NCI-H510A treated with DMSO at 0.1 percent for 48 hours (cell line): Measurements from ENCODE around the gene GTF2IRD1.
"Not testable (repeated sequence)": the region's sequence is repeated elsewhere in the genome, so short reads cannot be mapped to it uniquely, and the experiment has no call there.

Experiments used
- DNase-seq: peaks from one replicate; lab custom pipeline; 2025; lab: John Stamatoyannopoulos, UW

Gene GTF2IRD1

GRCh38 chr7:74467876-74468275 lies 14.2 kb downstream of the GTF2IRD1 start:
- DNase-seq: no peak

- DNase-seq: no peak
These were observed 16.8 kb downstream of the GTF2IRD1 start for GRCh38 chr7:74470504-74470903.

GRCh38 chr7:74473116-74473515 lies 19.4 kb downstream of the GTF2IRD1 start:
- DNase-seq: no peak

- DNase-seq: no peak
These were observed 20.7 kb downstream of the GTF2IRD1 start for GRCh38 chr7:74474271-74474865.

DNA sequence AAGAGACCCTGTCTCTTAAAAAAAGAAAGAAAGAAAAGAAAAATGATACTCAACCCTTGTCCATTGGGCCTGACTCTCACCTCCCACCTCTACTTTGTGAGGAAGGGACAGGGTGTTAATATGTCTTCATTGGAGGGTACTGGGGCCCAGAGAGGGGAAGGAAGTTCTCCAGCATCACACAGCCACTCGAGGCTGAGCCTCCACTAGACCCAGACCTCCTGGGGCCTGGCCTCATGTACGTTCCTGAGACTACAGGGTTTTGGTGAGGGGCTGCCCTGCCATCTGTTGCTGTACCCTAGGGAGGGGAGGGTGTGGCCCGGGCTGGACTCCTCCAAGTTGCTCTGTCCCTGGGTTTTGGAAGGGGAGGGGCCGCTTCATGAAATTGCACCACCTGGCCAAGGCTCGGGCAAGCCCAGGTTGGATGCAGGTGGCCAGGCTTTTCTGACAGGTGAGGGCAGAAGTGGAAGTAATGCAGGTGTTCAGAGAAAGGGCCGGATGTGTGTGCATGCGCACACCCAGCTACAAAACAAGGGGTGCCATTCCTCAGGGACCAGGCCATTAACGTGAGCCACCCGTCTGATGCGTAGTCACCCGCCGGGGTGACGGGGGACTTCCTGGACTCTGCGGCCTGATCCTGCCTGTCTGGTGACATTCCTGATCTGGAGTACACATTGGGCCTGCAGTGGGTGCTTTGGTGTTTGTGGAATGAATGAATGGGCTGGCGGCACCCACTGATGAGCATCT lies 21.7 kb downstream of the GTF2IRD1 start:
- peak; percentile 75 for DNase-seq

DNA sequence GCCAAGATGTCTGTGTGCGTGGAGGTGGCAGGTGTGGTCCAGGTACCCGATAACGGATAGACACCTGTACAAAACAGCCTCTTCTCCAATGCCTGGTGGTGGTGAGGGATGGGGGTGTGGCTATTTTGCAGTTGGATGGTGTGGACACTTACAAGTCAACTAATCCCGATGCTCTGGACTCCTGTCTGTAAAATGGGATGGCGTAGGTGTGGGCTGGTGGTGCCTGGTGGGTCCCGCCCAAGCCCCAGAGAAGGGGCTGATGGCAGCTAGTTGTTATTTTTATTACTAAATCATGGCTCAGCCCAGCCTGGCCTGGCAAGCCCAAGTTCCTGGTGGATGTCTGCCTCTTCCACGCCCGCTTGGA lies 22.3 kb downstream of the GTF2IRD1 start:
- peak; percentile 68 for DNase-seq

DNA sequence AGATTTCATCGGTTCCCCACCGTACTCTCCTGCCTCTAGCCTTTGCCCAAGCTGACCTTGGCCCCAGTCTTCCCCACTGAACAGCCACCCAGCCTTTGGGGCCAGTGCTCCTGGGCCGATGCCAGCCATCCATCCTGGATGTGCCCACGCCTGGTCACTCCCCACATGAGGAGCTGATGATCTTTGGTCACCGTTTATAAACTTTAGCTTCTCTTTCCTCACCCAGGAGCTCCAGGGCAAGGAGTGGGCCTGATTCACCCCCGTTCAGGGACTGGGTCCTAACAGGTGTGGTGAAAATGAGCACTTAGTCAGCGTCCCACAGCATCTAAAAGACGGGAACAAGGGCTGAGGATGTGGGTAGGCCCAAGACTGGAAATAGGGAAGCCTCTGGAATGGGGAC lies 22.9 kb downstream of the GTF2IRD1 start:
- no peak for DNase-seq

GRCh38 chr7:74478671-74479065 lies 25.0 kb downstream of the GTF2IRD1 start:
- no peak for DNase-seq

DNA sequence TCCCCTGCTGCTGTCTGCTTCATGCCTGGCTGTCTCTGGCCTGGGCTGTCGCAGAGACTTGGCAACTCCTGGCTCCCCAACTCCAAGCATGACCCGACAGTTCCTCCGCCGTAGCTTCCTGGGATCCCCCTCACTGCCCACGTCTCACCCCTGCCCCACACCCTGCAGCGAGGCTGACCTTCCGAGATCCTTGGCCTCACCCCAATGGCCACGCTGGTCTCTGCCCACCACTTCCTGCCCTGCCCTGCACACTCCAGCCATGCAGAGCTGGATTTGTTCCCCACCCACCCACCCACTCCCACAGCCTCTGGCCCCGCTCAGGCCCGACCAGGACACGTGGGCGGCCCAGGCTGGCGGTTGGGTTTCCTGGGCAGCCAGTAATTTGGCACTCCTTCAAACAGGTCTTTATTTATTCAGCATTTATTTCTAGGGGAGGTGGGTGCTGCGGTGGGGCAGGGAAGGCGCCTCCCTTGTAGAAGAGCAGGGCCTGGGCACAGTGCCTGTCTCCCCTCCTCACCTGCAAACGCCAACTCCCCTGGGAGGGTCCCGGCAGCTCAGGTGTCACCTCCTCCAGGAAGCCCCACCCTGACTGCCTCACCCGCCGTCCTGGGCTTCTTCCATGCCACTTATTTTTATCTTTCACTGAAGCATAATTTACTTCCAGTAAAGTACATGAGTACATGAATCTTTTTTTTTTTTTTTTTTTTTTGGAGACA lies 25.5 kb downstream of the GTF2IRD1 start:
- DNase-seq: peak; percentile 42

DNA sequence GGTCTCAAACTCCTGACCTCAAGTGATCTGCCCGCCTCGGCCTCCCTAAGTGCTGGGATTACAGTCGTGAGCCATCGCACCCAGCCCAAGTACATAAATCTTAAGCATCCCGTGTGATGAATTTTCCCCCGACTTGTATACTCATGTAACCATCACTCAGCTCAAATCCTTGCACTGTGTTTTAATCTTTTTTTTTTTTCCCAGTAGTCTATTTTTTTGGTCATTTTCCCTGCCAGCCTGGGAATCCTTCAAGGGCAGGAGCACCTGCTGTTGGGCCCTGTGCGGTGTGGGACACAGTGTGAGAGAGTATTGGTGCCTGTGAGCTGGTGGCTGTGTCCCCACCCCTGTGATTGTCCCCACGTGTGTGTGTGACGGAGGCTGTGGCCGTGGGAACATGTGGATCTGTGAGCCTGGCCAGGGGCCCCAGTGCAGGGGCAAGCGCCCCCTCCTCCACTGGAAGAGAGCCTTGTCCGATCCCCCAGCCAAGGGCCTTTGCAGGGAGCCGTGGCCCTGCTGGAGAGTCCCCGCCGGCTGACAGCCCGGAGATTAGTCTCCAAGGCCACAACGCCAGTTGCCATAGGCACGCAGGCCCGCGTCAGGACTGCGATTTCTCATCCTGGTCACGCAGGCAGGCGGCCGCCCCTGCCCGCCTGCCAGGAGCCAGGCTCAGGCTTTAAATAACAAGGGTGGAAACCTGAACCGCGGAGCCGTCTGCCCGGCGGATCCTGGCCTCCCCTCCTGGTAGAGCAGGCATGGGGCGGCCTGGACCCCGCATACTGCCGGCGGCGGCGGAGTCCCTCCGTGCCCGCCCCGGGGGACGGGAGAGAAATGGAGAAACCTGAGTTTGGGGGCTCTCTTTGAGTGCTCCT lies 26.5 kb downstream of the GTF2IRD1 start:
- DNase-seq: peak; percentile 39

- no peak for DNase-seq
These were observed 27.2 kb downstream of the GTF2IRD1 start for GRCh38 chr7:74480861-74481417.

- no peak for DNase-seq
These were observed 27.9 kb downstream of the GTF2IRD1 start for GRCh38 chr7:74481458-74482196.

GRCh38 chr7:74482197-74482467 lies 28.4 kb downstream of the GTF2IRD1 start:
- no peak for DNase-seq

GRCh38 chr7:74482629-74483401 lies 29.1 kb downstream of the GTF2IRD1 start:
- DNase-seq: no peak

DNA sequence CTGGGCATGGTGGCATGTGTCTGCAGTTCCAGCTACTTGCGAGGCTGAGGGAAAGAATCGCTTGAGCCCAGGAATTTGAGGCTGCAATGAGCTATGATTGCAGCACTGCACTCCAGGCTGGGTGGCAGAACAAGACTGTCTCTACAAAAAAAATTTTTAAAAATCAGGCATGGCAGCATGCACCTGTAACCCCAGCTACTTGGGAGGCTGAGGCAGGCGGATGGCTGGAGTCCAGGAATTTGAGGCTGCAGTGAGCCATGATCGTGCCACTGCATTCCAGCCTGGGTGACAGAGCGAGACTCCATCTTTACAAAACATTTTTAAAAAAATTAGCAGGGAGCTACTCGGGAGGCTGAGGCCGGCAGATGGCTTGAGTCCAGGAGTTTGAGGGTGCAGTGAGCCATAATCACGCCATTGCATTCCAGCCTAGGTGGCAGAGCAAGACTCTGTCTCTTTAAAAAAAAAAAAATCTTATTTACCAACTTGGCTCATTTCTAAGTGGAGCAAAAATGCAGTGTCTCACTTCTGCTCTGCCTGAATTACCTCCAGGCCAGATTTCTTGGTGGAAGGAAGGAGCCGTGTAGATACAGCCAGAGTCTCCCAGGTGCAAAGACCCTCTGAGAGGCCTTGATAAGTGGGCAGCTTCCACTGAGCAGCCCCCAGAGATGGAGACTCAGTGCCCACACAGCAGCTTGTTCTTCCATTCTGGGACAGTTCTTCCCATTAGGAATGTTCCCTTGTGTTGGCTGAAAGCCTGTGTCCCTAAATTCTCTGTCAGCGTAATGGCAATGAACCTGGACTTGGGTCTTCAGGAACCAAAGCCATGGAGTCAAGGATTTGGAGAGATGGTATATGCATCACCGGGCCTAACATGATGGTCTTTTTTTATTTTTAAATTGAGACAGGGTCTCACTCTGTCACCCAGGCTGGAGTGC lies 30.0 kb downstream of the GTF2IRD1 start:
- no peak for DNase-seq

DNA sequence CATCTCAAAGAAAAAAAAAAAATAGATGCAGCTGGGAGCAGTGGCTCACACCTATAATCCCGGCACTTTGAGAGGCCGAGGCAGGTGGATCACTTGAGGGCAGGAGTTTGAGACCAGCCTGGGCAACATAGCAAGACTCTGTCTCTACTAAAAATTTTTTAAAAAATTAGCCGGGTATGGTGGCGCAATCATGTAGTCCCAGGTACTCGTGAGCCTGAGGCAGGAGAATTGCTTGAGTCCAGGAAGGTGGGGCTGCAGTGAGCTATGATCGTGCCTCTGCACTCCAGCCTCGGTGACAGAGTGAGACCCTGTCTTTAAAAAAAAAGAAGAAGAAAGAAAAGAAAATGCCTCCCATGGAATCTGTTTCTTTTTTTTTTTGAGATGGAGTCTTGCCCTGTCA lies 31.9 kb downstream of the GTF2IRD1 start:
- no peak for DNase-seq

DNA sequence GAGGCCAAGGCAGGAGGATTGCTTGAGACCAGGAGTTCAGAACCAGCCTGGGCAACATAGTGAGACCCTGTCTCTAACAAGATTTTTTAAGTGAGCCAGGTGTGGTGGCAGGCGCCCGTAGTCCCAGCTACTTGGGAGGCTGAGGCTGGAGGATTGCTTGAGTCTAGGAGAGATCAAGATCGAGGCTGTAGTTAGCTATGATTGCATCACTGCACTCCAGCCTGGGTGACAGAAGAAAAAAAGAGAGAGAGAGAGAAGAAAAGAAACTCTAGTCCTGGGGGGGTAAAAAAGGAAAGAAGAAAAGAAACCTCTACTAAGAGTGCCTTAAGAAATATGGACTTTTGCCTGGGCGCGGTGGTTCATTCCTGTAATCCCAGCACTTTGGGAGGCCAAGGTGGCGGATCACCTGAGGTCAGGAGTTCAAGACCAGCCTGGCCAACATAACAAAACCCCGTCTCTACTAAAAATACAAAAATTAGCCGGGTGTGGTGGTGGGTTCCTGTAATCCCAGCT lies 34.9 kb downstream of the GTF2IRD1 start:
- DNase-seq: not testable (repeated sequence)

- DNase-seq: no peak
These were observed 36.6 kb downstream of the GTF2IRD1 start for GRCh38 chr7:74489997-74490945.
